HEK293 (cell line): ENCODE data around the gene LRRC26.

Source experiments
- FEZF1 ChIP-seq: fragments of 450-650 bp; formaldehyde crosslinking; IDR thresholded peaks from 2 replicates; pipeline ENCODE4 v1.5.1; 2016; ENCODE audit warnings: missing biosample characterization, missing genetic modification characterization
- HIC1 ChIP-seq: fragments of 450-650 bp; formaldehyde crosslinking; IDR thresholded peaks from 2 replicates; pipeline ENCODE4 v1.5.1; 2016; ENCODE audit warnings: missing biosample characterization, missing genetic modification characterization
- KLF17 ChIP-seq: fragments of 450-650 bp; formaldehyde crosslinking; IDR thresholded peaks from 2 replicates; pipeline ENCODE4 v1.5.1; 2016; ENCODE audit warnings: missing biosample characterization, missing genetic modification characterization
- MZF1 ChIP-seq: fragments of 450-650 bp; formaldehyde crosslinking; IDR thresholded peaks from 2 replicates; pipeline ENCODE4 v1.5.1; 2017; ENCODE audit warnings: missing biosample characterization, missing genetic modification characterization, borderline replicate concordance
- PBX3 ChIP-seq: sonication (generic); formaldehyde crosslinking; IDR thresholded peaks from 2 replicates; pipeline ENCODE4 v1.8.1; 2022; ENCODE audit warnings: mild to moderate bottlenecking, moderate library complexity, missing genetic modification reagents
- REST ChIP-seq: fragments of 450-650 bp; formaldehyde crosslinking; IDR thresholded peaks from 2 replicates; pipeline ENCODE4 v1.5.1; 2016; ENCODE audit warnings: missing biosample characterization, missing genetic modification characterization
- ZBTB10 ChIP-seq: fragments of 450-650 bp; formaldehyde crosslinking; IDR thresholded peaks from 2 replicates; pipeline ENCODE4 v1.5.1; 2016; ENCODE audit warnings: missing biosample characterization, missing genetic modification characterization
- ZBTB44 ChIP-seq: fragments of 450-650 bp; IDR thresholded peaks from 2 replicates; pipeline ENCODE4 v1.5.1; 2018; ENCODE audit warnings: missing biosample characterization, mild to moderate bottlenecking, missing genetic modification characterization
- ZFP69B ChIP-seq: fragments of 450-650 bp; formaldehyde crosslinking; IDR thresholded peaks from 2 replicates; pipeline ENCODE4 v1.5.1; 2016; ENCODE audit warnings: missing biosample characterization, missing genetic modification characterization
- ZNF112 ChIP-seq: fragments of 450-650 bp; formaldehyde crosslinking; IDR thresholded peaks from 2 replicates; pipeline ENCODE4 v1.5.0; 2017; ENCODE audit warnings: missing biosample characterization, missing genetic modification characterization
- ZNF133 ChIP-seq: fragments of 450-650 bp; formaldehyde crosslinking; IDR thresholded peaks from 2 replicates; pipeline ENCODE4 v1.5.1; 2016; ENCODE audit warnings: missing biosample characterization, missing genetic modification characterization
- ZNF155 ChIP-seq: fragments of 450-650 bp; formaldehyde crosslinking; IDR thresholded peaks from 2 replicates; pipeline ENCODE4 v1.5.1; 2016; ENCODE audit warnings: missing biosample characterization, missing genetic modification characterization
- ZNF23 ChIP-seq: fragments of 450-650 bp; formaldehyde crosslinking; IDR thresholded peaks from 2 replicates; pipeline ENCODE4 v1.5.1; 2016; ENCODE audit warnings: missing biosample characterization, missing genetic modification characterization, borderline replicate concordance
- ZNF302 ChIP-seq: fragments of 450-650 bp; formaldehyde crosslinking; IDR thresholded peaks from 2 replicates; pipeline ENCODE4 v1.5.1; 2016; ENCODE audit warnings: missing biosample characterization, missing genetic modification characterization, low read depth
- ZNF311 ChIP-seq: fragments of 450-650 bp; formaldehyde crosslinking; IDR thresholded peaks from 2 replicates; pipeline ENCODE4 v1.5.1; 2017; ENCODE audit warnings: missing biosample characterization, missing genetic modification characterization, borderline replicate concordance
- ZNF48 ChIP-seq: fragments of 450-650 bp; formaldehyde crosslinking; IDR thresholded peaks from 2 replicates; pipeline ENCODE4 v1.5.1; 2016; ENCODE audit warnings: missing biosample characterization, missing genetic modification characterization
- ZNF560 ChIP-seq: fragments of 450-650 bp; formaldehyde crosslinking; IDR thresholded peaks from 2 replicates; pipeline ENCODE4 v1.5.1; 2017; ENCODE audit warnings: missing biosample characterization, missing genetic modification characterization, borderline replicate concordance
- ZNF571 ChIP-seq: fragments of 450-650 bp; formaldehyde crosslinking; IDR thresholded peaks from 2 replicates; pipeline ENCODE4 v1.5.0; 2017; ENCODE audit warnings: missing biosample characterization, missing genetic modification characterization
- ZNF626 ChIP-seq: fragments of 450-650 bp; sonication (Bioruptor Pico); formaldehyde crosslinking; IDR thresholded peaks from 2 replicates; pipeline ENCODE4 v1.5.1; 2018; ENCODE audit warnings: missing biosample characterization, missing genetic modification characterization, inconsistent platforms
- ZNF639 ChIP-seq: fragments of 450-650 bp; formaldehyde crosslinking; IDR thresholded peaks from 2 replicates; pipeline ENCODE4 v1.5.1; 2016; ENCODE audit warnings: missing biosample characterization, missing genetic modification characterization
- ZNF658 ChIP-seq: fragments of 450-650 bp; formaldehyde crosslinking; IDR thresholded peaks from 2 replicates; pipeline ENCODE4; 2016; ENCODE audit warnings: missing biosample characterization, missing genetic modification characterization
- ZNF677 ChIP-seq: fragments of 450-650 bp; IDR thresholded peaks from 2 replicates; pipeline ENCODE4 v1.5.0; 2018; ENCODE audit warnings: missing biosample characterization, mild to moderate bottlenecking, missing genetic modification characterization, moderate library complexity
- ZNF701 ChIP-seq: fragments of 450-650 bp; formaldehyde crosslinking; IDR thresholded peaks from 2 replicates; pipeline ENCODE4 v1.5.1; 2016; ENCODE audit warnings: missing biosample characterization, missing genetic modification characterization
- ZNF768 ChIP-seq: fragments of 450-650 bp; formaldehyde crosslinking; IDR thresholded peaks from 2 replicates; pipeline ENCODE4 v1.5.1; 2018; ENCODE audit warnings: missing biosample characterization, mild to moderate bottlenecking, missing genetic modification characterization
- ZNF792 ChIP-seq: fragments of 450-650 bp; formaldehyde crosslinking; IDR thresholded peaks from 2 replicates; pipeline ENCODE4 v1.5.1; 2016; ENCODE audit warnings: missing biosample characterization, missing genetic modification characterization

LRRC26 gene

GRCh38 chr9:137168904-137169856 is 671 bp downstream of the LRRC26 start (continued):
- no peak for TF ChIP-seq ZNF626 (tag by site-specific recombination)
- no peak for TF ChIP-seq ZNF792 (tag by site-specific recombination)
- no peak for TF ChIP-seq ZNF658 (tag by site-specific recombination)
- TF ChIP-seq ZBTB44 (tag by site-specific recombination) = peak; percentile 82; the same call in 1 of the 2 replicates
- no peak for TF ChIP-seq KLF17 (tag by site-specific recombination)
- TF ChIP-seq ZNF677 (tag by site-specific recombination) = no peak
- TF ChIP-seq ZNF701 (tag by site-specific recombination) = no peak
- TF ChIP-seq ZNF155 (tag by site-specific recombination) = no peak
- TF ChIP-seq HIC1 (tag by site-specific recombination) = no peak
- TF ChIP-seq ZNF768 = no peak
- TF ChIP-seq ZNF311 = no peak
- TF ChIP-seq REST = peak; percentile 84
- TF ChIP-seq ZNF302 (tag by site-specific recombination) = no peak
- no peak for TF ChIP-seq ZNF571 (tag by site-specific recombination)
- no peak for TF ChIP-seq ZBTB10 (tag by site-specific recombination)
- TF ChIP-seq FEZF1 (tag by site-specific recombination) = no peak
- no peak for TF ChIP-seq ZNF23 (tag by site-specific recombination)
- no peak for TF ChIP-seq MZF1 (tag by site-specific recombination)
- TF ChIP-seq ZNF133 (tag by site-specific recombination) = no peak
- TF ChIP-seq ZNF560 (tag by site-specific recombination) = no peak
- TF ChIP-seq ZNF639 = no peak
- TF ChIP-seq PBX3 (CRISPR knock-in tag) = no peak
- no peak for TF ChIP-seq ZFP69B (tag by site-specific recombination)
- TF ChIP-seq ZNF48 = no peak
- TF ChIP-seq ZNF112 (tag by site-specific recombination) = no peak
